ENCODE results near the gene PTPN1. TPM values are rescaled to one million over a fixed set of nuclear protein-coding genes. Genes with fewer than 3 reads are reported as not detected.

Gene PTPN1
- polyA plus RNA-seq, 4 donors = 6.5 to 18.0 (median 12.6) TPM

DNA sequence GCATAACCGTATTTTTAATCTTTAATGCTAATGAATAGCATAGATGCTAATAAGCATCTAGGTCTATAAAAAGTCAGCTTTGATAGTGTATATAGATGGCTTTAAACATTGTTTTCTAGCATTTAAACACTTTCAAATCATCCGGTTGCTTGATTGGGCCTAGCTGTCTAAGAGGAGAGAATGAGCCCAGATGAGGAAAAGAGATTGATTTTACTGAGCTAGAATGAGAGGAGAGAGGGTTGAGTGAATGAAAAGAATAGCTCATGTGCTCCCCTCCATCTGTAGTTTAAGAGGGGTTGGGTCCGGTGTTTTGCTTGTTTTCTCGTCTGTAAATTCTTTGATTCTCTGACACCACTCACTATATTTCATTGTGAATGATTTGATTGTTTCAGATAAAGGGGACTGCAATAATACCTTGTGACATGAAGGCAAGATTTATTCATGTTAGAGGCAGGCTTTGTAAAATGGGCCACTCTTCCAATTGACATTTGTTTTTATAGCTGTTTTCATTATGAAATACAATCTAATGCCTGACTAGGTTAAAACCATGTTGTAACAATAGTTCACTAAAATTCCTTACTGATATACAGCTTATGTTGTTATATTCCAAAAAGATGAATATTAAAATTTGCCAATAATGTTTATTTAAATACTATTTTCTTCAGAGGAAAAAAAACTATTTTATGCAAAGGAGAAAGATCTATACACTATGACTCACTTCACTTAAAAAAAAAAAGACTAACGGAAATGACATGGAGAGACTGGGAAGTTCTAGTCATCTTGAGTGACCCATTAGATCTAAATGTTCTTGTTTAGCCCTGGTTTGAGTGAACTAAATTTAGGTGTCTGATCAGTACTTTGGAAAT is 3.2 kb downstream of the PTPN1 start:
- Histone ChIP-seq H3K4me3 (ENCODE audit: low read depth in 1 of 3, low read length in 3 of 3) (peak overlapping the region in 1 of 3 donors; percentile 6), H3K27me3 (ENCODE audit: control insufficient read depth in 3 of 3, insufficient read depth in 3 of 3, low read length in 3 of 3) (no peaks in the 10 kb centered on the region), H3K9me3 (ENCODE audit: control insufficient read depth in 2 of 2, insufficient read depth in 1 of 2, low read depth in 1 of 2, low read length in 1 of 2) (no peaks in the 10 kb centered on the region), H3K27ac (ENCODE audit: low read depth in 1 of 3, low read length in 2 of 3) (peak overlapping the region in 1 of 3 donors; percentile 68), H3K36me3 (ENCODE audit: control insufficient read depth in 3 of 3, insufficient read depth in 2 of 3, low read depth in 1 of 3, low read length in 3 of 3) (no peaks in the 10 kb centered on the region), H3K4me1 (ENCODE audit: control insufficient read depth in 3 of 3, insufficient read depth in 2 of 3, low read depth in 1 of 3, low read length in 2 of 3) (peaks cover 3 to 17% (median 12%) of the 10 kb centered on the region in 3 donors)
- DNase-seq (no peak), FAIRE-seq (no peak)
- WGBS, 3 donors = 62 to 70% (median 66%) methylated on average over 5 of the region's 5 CpGs

GRCh38 chr20:50514035-50514337 is 3.8 kb downstream of the PTPN1 start:
- Histone ChIP-seq H3K36me3 (ENCODE audit: control insufficient read depth in 3 of 3, insufficient read depth in 2 of 3, low read depth in 1 of 3, low read length in 3 of 3) (no peaks in the 10 kb centered on the region), H3K9me3 (ENCODE audit: control insufficient read depth in 2 of 2, insufficient read depth in 1 of 2, low read depth in 1 of 2, low read length in 1 of 2) (no peaks in the 10 kb centered on the region), H3K27me3 (ENCODE audit: control insufficient read depth in 3 of 3, insufficient read depth in 3 of 3, low read length in 3 of 3) (no peaks in the 10 kb centered on the region), H3K4me1 (ENCODE audit: control insufficient read depth in 3 of 3, insufficient read depth in 2 of 3, low read depth in 1 of 3, low read length in 2 of 3) (peaks cover 3 to 17% (median 12%) of the 10 kb centered on the region in 3 donors), H3K4me3 (ENCODE audit: low read depth in 1 of 3, low read length in 3 of 3) (no peak overlapping the region), H3K27ac (ENCODE audit: low read depth in 1 of 3, low read length in 2 of 3) (no peak overlapping the region)
- 90 to 94% (median 94%) methylated on average over 2 of the region's 2 CpGs for WGBS, 3 donors
- DNase-seq = no peak
- no peak for FAIRE-seq

- Histone ChIP-seq H3K27ac (ENCODE audit: low read depth in 1 of 3, low read length in 2 of 3) (peak overlapping the region in 2 of 3 donors; percentile 24 to 43), H3K36me3 (ENCODE audit: control insufficient read depth in 3 of 3, insufficient read depth in 2 of 3, low read depth in 1 of 3, low read length in 3 of 3) (no peaks in the 10 kb centered on the region), H3K4me3 (ENCODE audit: low read depth in 1 of 3, low read length in 3 of 3) (no peak overlapping the region), H3K27me3 (ENCODE audit: control insufficient read depth in 3 of 3, insufficient read depth in 3 of 3, low read length in 3 of 3) (no peaks in the 10 kb centered on the region), H3K4me1 (ENCODE audit: control insufficient read depth in 3 of 3, insufficient read depth in 2 of 3, low read depth in 1 of 3, low read length in 2 of 3) (peaks cover 3 to 17% (median 7%) of the 10 kb centered on the region in 3 donors), H3K9me3 (ENCODE audit: control insufficient read depth in 2 of 2, insufficient read depth in 1 of 2, low read depth in 1 of 2, low read length in 1 of 2) (no peaks in the 10 kb centered on the region)
- WGBS, 3 donors = 77 to 87% (median 83%) methylated on average over 3 of the region's 3 CpGs
- FAIRE-seq (no peak), DNase-seq (no peak)
Observed at GRCh38 chr20:50514750-50515149, 4.6 kb downstream of the PTPN1 start.

DNA sequence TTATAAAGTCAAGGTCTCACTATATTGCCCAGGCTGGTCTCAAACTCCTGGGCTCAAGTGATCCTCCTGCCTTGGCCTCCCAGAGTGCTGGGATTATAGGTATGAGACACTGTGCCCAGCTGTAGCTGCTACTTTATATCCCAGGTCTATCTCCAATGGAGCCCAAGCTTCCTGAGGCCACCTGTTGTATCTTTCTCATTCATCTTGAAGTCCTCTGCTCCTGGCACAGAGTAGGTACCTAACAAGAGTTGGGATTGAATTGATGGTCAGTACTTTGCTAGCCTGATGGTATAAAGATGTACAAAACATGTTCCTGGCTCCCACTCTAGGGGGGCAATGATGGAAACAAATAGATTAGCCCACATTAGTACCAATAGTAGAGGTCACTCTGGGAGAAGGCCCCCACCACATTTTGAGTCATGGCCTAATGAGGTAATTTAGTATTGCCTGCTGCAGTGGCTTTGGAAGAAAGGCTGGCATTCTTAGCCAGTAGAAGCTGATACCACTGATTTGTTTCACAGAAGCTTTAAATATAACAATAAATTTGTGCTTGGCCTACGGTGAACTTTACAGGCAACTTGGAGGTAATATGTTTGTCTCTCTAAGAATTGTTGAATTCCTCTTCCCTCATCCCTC is 5.4 kb downstream of the PTPN1 start:
- peak overlapping the region in 1 of 3 donors; percentile 66 for H3K27ac ChIP-seq (ENCODE audit: low read depth in 1 of 3, low read length in 2 of 3)
- peaks cover 3 to 17% (median 8%) of the 10 kb centered on the region in 3 donors for H3K4me1 ChIP-seq (ENCODE audit: control insufficient read depth in 3 of 3, insufficient read depth in 2 of 3, low read depth in 1 of 3, low read length in 2 of 3)

GRCh38 chr20:50516180-50516934 is 6.2 kb downstream of the PTPN1 start:
- DNase-seq (no peak), FAIRE-seq (no peak)
- H3K4me1 ChIP-seq (ENCODE audit: control insufficient read depth in 3 of 3, insufficient read depth in 2 of 3, low read depth in 1 of 3, low read length in 2 of 3) = peaks cover 3 to 19% (median 10%) of the 10 kb centered on the region in 3 donors
- H3K9me3 ChIP-seq (ENCODE audit: control insufficient read depth in 2 of 2, insufficient read depth in 1 of 2, low read depth in 1 of 2, low read length in 1 of 2) = no peaks in the 10 kb centered on the region
- 55 to 70% (median 61%) methylated on average over 5 of the region's 5 CpGs for WGBS, 3 donors
- peak overlapping the region in 2 of 3 donors; percentile 20 to 66 for H3K27ac ChIP-seq (ENCODE audit: low read depth in 1 of 3, low read length in 2 of 3)
- H3K4me3 ChIP-seq (ENCODE audit: low read depth in 1 of 3, low read length in 3 of 3) = no peak overlapping the region
- no peaks in the 10 kb centered on the region for H3K36me3 ChIP-seq (ENCODE audit: control insufficient read depth in 3 of 3, insufficient read depth in 2 of 3, low read depth in 1 of 3, low read length in 3 of 3)
- H3K27me3 ChIP-seq (ENCODE audit: control insufficient read depth in 3 of 3, insufficient read depth in 3 of 3, low read length in 3 of 3) = no peaks in the 10 kb centered on the region

More for the DNA sequence above, 5.4 kb downstream of the PTPN1 start:
- Histone ChIP-seq H3K9me3 (ENCODE audit: control insufficient read depth in 2 of 2, insufficient read depth in 1 of 2, low read depth in 1 of 2, low read length in 1 of 2) (no peaks in the 10 kb centered on the region), H3K36me3 (ENCODE audit: control insufficient read depth in 3 of 3, insufficient read depth in 2 of 3, low read depth in 1 of 3, low read length in 3 of 3) (no peaks in the 10 kb centered on the region), H3K4me3 (ENCODE audit: low read depth in 1 of 3, low read length in 3 of 3) (no peak overlapping the region), H3K27me3 (ENCODE audit: control insufficient read depth in 3 of 3, insufficient read depth in 3 of 3, low read length in 3 of 3) (no peaks in the 10 kb centered on the region)
- DNase-seq (no peak), FAIRE-seq (no peak)
- WGBS, 3 donors = 82 to 91% (median 83%) methylated on average over 1 of the region's 1 CpG

DNA sequence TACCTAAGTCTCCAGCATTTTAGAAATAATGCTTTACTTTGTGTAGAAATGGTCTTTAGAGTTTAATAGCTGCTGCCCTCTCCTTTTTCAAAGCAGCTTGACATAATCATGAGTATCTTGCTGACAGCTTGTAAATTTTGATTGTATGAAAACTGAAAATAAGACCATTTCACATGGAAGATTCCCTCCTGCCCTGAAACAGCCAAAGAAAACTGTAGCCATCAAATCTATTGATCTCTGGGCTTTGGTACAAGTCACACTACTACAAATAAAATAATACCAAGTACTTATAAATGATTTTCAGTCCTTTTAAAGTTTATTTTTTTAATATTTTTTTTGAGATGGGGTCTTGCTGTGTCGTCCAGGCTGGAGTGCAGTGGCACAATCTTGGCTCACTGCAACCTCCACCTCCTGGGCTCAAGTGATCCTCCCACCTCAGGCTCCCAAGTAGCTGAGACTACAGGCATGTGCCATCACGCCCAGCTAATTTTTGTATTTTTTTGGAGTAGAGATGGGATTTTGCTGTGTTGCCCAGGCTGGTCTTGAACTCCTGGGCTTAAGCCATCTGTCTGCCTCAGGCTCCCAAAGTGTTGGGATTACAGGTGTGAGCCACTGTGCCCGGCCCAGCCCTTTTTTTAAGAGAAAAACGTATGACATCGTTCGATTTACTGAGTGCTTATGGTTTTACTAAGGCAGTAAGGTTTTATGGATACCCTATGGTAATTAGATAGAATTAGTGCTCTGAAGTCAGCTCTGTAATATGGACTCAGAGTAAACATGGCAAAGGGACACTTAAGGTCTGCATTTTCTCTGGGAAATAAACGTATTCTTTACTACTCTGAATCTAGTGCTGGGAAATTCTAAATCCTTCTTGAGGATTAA is 7.0 kb downstream of the PTPN1 start:
- Histone ChIP-seq H3K27ac (ENCODE audit: low read depth in 1 of 3, low read length in 2 of 3) (peak overlapping the region in 2 of 3 donors; percentile 30 to 73), H3K36me3 (ENCODE audit: control insufficient read depth in 3 of 3, insufficient read depth in 2 of 3, low read depth in 1 of 3, low read length in 3 of 3) (no peaks in the 10 kb centered on the region), H3K4me1 (ENCODE audit: control insufficient read depth in 3 of 3, insufficient read depth in 2 of 3, low read depth in 1 of 3, low read length in 2 of 3) (peaks cover 2 to 22% (median 7%) of the 10 kb centered on the region in 3 donors), H3K27me3 (ENCODE audit: control insufficient read depth in 3 of 3, insufficient read depth in 3 of 3, low read length in 3 of 3) (no peaks in the 10 kb centered on the region), H3K9me3 (ENCODE audit: control insufficient read depth in 2 of 2, insufficient read depth in 1 of 2, low read depth in 1 of 2, low read length in 1 of 2) (no peaks in the 10 kb centered on the region), H3K4me3 (ENCODE audit: low read depth in 1 of 3, low read length in 3 of 3) (no peak overlapping the region)
- FAIRE-seq (no peak), DNase-seq (no peak)
- 68 to 74% (median 69%) methylated on average over 7 of the region's 7 CpGs for WGBS, 3 donors

- WGBS, 3 donors = 56 to 75% (median 61%) methylated on average over 3 of the region's 3 CpGs
- Histone ChIP-seq H3K9me3 (ENCODE audit: control insufficient read depth in 2 of 2, insufficient read depth in 1 of 2, low read depth in 1 of 2, low read length in 1 of 2) (no peaks in the 10 kb centered on the region), H3K27me3 (ENCODE audit: control insufficient read depth in 3 of 3, insufficient read depth in 3 of 3, low read length in 3 of 3) (no peaks in the 10 kb centered on the region), H3K36me3 (ENCODE audit: control insufficient read depth in 3 of 3, insufficient read depth in 2 of 3, low read depth in 1 of 3, low read length in 3 of 3) (no peaks in the 10 kb centered on the region), H3K27ac (ENCODE audit: low read depth in 1 of 3, low read length in 2 of 3) (peak overlapping the region in 2 of 3 donors; percentile 30 to 73), H3K4me1 (ENCODE audit: control insufficient read depth in 3 of 3, insufficient read depth in 2 of 3, low read depth in 1 of 3, low read length in 2 of 3) (peaks cover 2 to 23% (median 7%) of the 10 kb centered on the region in 3 donors), H3K4me3 (ENCODE audit: low read depth in 1 of 3, low read length in 3 of 3) (no peak overlapping the region)
- no peak for DNase-seq
- FAIRE-seq = no peak
Observed at GRCh38 chr20:50517817-50518154, 7.6 kb downstream of the PTPN1 start.
